G401 (cell line): ENCODE data around the gene TRAPPC10. TPM values are rescaled to one million over a fixed set of nuclear protein-coding genes. Genes with fewer than 3 reads are reported as not detected.

ENCODE experiments used
- DNase-seq: peaks from one replicate; pipeline ENCODE4 v3.0.0-alpha.2; 2015; ENCODE audit warnings: low spot score
- in situ Hi-C: cut with HindIII; loops from 2 replicates; pipeline ENCODE4 v1.10.0; 2016; ENCODE audit warnings: low sequenced_read_pairs, mixed read lengths
- total RNA-seq: library from RNA; depleted of rRNA; stranded (reverse); fragments of >200 nt; shearing (Covaris generic); gene quantifications from 2 replicates; pipeline ENCODE4 v1.2.3, GENCODE V29; 2014; rRNA removed

TRAPPC10 gene
- 11.1 and 15.4 TPM in 2 replicates for total RNA-seq

- DNase-seq, result peak; percentile 78
- in situ Hi-C loops, result no loop called here
Observed at GRCh38 chr21:44011579-44012473, at the start of gene TRAPPC10. Gene TRAPPC10 (plus strand): TSS chr21:44012309. CDS start chr21:44012494, 185 bp downstream.

- in situ Hi-C loops, result no loop called here
- DNase-seq, result no peak
Observed at GRCh38 chr21:43965911-43966585, 46.1 kb upstream of the TRAPPC10 start.

- in situ Hi-C loops, result no loop called here
- no peak for DNase-seq
Observed at GRCh38 chr21:43966946-43967512, 45.1 kb upstream of the TRAPPC10 start.

GRCh38 chr21:43967981-43968380 is 44.1 kb upstream of the TRAPPC10 start:
- in situ Hi-C loops, result no loop called here
- no peak for DNase-seq

GRCh38 chr21:43968410-43969114 is 43.5 kb upstream of the TRAPPC10 start:
- DNase-seq, result no peak
- in situ Hi-C loops, result no loop called here

- in situ Hi-C loops, result no loop called here
- DNase-seq, result no peak
Observed at GRCh38 chr21:43969115-43969444, 43.0 kb upstream of the TRAPPC10 start.

- in situ Hi-C loops, result no loop called here
- no peak for DNase-seq
Observed at GRCh38 chr21:43970551-43970950, 41.6 kb upstream of the TRAPPC10 start.

GRCh38 chr21:43971201-43971991 is 40.7 kb upstream of the TRAPPC10 start:
- in situ Hi-C loops, result no loop called here
- DNase-seq, result no peak

- DNase-seq, result no peak
Observed at GRCh38 chr21:43971992-43972255, 40.2 kb upstream of the TRAPPC10 start.

GRCh38 chr21:43972850-43973633 is 39.1 kb upstream of the TRAPPC10 start:
- in situ Hi-C loops, result no loop called here
- DNase-seq, result no peak

More at GRCh38 chr21:43971992-43972255, 40.2 kb upstream of the TRAPPC10 start:
- in situ Hi-C loops, result no loop called here

- in situ Hi-C loops, result no loop called here
- DNase-seq, result no peak
Observed at GRCh38 chr21:43973634-43973955, 38.5 kb upstream of the TRAPPC10 start.

GRCh38 chr21:43974791-43975468 is 37.2 kb upstream of the TRAPPC10 start:
- no peak for DNase-seq
- in situ Hi-C loops, result no loop called here

- in situ Hi-C loops, result no loop called here
- DNase-seq, result peak; percentile 81
Observed at GRCh38 chr21:43975469-43976098, 36.5 kb upstream of the TRAPPC10 start.

GRCh38 chr21:43976661-43977060 is 35.4 kb upstream of the TRAPPC10 start:
- in situ Hi-C loops, result no loop called here

GRCh38 chr21:43978060-43978459 is 34.0 kb upstream of the TRAPPC10 start:
- in situ Hi-C loops, result no loop called here
- no peak for DNase-seq

More at GRCh38 chr21:43976661-43977060, 35.4 kb upstream of the TRAPPC10 start:
- no peak for DNase-seq

GRCh38 chr21:43979654-43980053 is 32.5 kb upstream of the TRAPPC10 start:
- in situ Hi-C loops, result no loop called here

GRCh38 chr21:43981151-43981870 is 30.8 kb upstream of the TRAPPC10 start:
- in situ Hi-C loops, result no loop called here
- DNase-seq, result no peak

More at GRCh38 chr21:43979654-43980053, 32.5 kb upstream of the TRAPPC10 start:
- no peak for DNase-seq
